ENCODE data around the gene HCRTR1. TPM values are rescaled to one million over a fixed set of nuclear protein-coding genes. Genes with fewer than 3 reads are reported as not detected.

Gene HCRTR1
- polyA plus RNA-seq, 1 of the 3 experiments (the other 2 are of a cell fraction) = 0.03 TPM

DNA sequence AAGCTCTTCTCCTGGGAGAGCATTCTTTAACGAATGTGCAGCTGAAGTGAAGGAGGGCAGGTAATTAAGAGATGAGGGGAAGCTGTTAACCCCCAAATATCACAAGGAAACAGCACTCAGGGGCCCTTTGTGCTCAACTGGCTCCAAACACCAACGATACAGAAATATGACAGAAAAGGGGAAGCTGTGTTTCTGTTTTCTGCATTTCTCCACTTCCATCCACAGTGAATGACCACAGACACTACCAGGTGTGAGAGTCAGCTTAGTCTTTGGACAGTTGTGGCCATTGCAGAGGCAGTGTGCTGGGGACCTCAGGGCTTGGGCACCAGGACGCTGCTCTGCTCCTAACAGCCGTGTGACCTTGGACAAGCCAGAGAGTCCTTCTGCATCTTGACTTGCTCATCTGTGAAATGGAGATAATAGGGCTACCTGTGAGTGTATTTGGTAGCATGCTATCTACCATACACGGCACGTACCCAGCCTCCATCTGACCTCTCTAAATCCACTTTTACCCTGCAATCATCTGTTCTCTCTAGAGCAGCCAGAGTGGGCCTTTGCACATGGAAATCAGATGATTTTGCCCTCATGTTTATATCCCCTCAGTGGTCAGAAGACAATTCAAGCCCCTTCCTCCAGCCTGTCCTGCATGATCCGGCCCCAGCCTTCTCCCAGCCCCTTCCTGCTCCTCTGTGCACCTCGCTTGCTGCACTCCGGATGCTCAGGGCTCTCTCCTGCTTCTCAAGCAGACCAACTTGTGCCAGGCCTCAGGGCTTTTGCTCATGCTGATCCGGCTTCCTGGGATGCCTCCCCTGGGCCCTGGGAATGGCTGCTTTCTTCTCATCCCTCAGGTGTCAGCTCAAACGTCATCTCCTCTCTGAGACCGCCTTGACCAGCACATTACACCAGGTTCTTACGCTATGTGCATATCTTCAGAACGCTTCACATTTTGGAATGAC, 45.9 kb upstream of the HCRTR1 start:
- Histone ChIP-seq H3K9me2 (no peaks in the 10 kb centered on the region), H3K9me3 (no peaks in the 10 kb centered on the region), H3K9ac (no peak overlapping the region), H3K79me2 (ENCODE audit: insufficient read depth) (no peaks in the 10 kb centered on the region), H3K36me3 (replicated peaks in 1 of 2; ENCODE audit: control insufficient read depth in 1 of 2, insufficient read depth in 2 of 2, low read length in 1 of 2) (no peaks in the 10 kb centered on the region), H3K27ac (ENCODE audit: low read depth in 2 of 2, low read length in 1 of 2) (no peak overlapping the region), H3K4me2 (no peak overlapping the region), H4K20me1 (ENCODE audit: insufficient read depth) (no peaks in the 10 kb centered on the region), H3K4me1 (ENCODE audit: control insufficient read depth in 1 of 2, insufficient read depth in 2 of 2, low read depth in 1 of 2, low read length in 1 of 2) (peaks cover 17 to 20% of the 10 kb centered on the region in 2 experiments; a peak in 3 of 4 replicates), H3F3A (replicated peaks; ENCODE audit: insufficient read depth) (peaks cover 8% of the 10 kb centered on the region), H2AFZ (ENCODE audit: low read depth) (no peak overlapping the region), H3K4me3 (ENCODE audit: low read depth in 2 of 2, low read length in 1 of 2) (no peak overlapping the region), H3K27me3 (ENCODE audit: insufficient read depth) (no peaks in the 10 kb centered on the region)
- no peak for TF ChIP-seq NFIC (IDR thresholded peaks at IDR 0.05; ENCODE audit: borderline replicate concordance)
- no peak for TF ChIP-seq SIN3A (IDR thresholded peaks at IDR 0.05; ENCODE audit: borderline replicate concordance, low read depth, low read length)
- TF ChIP-seq GABPA (IDR thresholded peaks at IDR 0.05; ENCODE audit: low read depth) = no peak
- TF ChIP-seq ELF1 (IDR thresholded peaks at IDR 0.05) = no peak
- no peak for TF ChIP-seq TAF1 (IDR thresholded peaks at IDR 0.05; ENCODE audit: borderline replicate concordance, low read depth, low read length)
- TF ChIP-seq CHD2 (IDR thresholded peaks at IDR 0.05; ENCODE audit: low read length, partially characterized antibody) = no peak
- TF ChIP-seq RXRA (IDR thresholded peaks at IDR 0.05; ENCODE audit: borderline replicate concordance, low read depth) = no peak
- TF ChIP-seq SMC3 (IDR thresholded peaks at IDR 0.05; ENCODE audit: low read depth, low read length) = no peak
- TF ChIP-seq EP300 (IDR thresholded peaks at IDR 0.05; ENCODE audit: borderline replicate concordance in 1 of 2, low read depth in 1 of 2, low read length in 1 of 2) = no peak
- TF ChIP-seq, protein P1, sequence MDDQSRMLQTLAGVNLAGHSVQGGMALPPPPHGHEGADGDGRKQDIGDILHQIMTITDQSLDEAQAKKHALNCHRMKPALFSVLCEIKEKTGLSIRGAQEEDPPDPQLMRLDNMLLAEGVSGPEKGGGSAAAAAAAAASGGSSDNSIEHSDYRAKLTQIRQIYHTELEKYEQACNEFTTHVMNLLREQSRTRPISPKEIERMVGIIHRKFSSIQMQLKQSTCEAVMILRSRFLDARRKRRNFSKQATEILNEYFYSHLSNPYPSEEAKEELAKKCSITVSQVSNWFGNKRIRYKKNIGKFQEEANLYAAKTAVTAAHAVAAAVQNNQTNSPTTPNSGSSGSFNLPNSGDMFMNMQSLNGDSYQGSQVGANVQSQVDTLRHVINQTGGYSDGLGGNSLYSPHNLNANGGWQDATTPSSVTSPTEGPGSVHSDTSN (IDR thresholded peaks at IDR 0.05) = no peak
- no peak for TF ChIP-seq MXI1 (IDR thresholded peaks at IDR 0.05; ENCODE audit: low read depth, low read length)
- no peak for TF ChIP-seq TCF12 (IDR thresholded peaks at IDR 0.05)
- TF ChIP-seq RAD21 (IDR thresholded peaks at IDR 0.05; ENCODE audit: low read length) = no peak
- DNase-seq = no peak
- ChIA-PET CTCF (interaction anchor here (1.1 to 5.1 kb wide), 8 partner anchors 8 to 390 kb away, joined by 3 to 24 read pairs (median 4); partner anchors contain the start of gene HCRTR1), POLR2A (interaction anchor here (1.1 kb wide), 1 partner anchor 57 kb away, joined by 3 read pairs; no protein-coding TSS in a partner anchor)
- WGBS (ENCODE audit: low lambda C conversion rate) = 90% methylated on average over 14 of the region's 14 CpGs

DNA sequence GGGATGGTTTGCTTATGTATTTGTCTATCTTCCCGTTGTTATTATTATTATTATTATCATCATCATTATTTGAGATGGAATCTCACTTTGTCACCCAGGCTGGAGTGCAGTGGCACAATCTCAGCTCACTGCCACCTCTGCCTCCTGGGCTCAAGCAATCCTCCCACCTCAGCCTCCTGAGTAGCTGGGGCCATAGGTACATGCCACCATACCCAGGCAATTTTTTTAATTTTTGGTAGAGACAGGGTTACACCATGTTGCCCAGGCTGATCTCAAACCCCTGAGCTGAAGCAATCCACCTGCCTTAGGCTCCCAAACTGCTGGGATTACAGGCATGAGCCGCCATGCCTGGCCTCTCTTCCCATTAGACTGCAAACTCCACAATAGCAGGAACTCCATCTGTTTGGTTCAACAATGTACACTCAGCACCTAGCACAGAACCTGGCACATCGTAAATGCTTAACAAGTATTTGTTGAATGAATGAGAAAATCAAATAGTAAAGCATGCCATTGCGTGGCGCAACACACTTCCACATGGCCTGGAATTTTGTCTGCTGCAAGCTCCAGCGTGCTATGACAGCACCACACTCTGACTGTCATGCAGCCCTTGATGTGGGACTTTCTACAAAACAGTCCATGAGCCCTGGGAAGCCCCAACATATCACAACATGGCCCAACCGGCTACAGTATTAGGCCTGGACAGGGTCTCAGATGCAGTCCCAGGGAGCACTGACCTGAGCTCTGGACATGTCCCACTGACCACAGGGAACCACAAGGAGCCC, 45.0 kb upstream of the HCRTR1 start:
- Histone ChIP-seq H3K9me2 (no peaks in the 10 kb centered on the region), H3K9me3 (no peaks in the 10 kb centered on the region), H3K9ac (no peak overlapping the region), H4K20me1 (ENCODE audit: insufficient read depth) (no peaks in the 10 kb centered on the region), H3K4me2 (0 out of 2 replicates have a peak overlapping the region, but pooled peaks have one; percentile 47), H3K36me3 (replicated peaks in 1 of 2; ENCODE audit: control insufficient read depth in 1 of 2, insufficient read depth in 2 of 2, low read length in 1 of 2) (no peaks in the 10 kb centered on the region), H3K27me3 (ENCODE audit: insufficient read depth) (no peaks in the 10 kb centered on the region), H3K4me1 (ENCODE audit: control insufficient read depth in 1 of 2, insufficient read depth in 2 of 2, low read depth in 1 of 2, low read length in 1 of 2) (peaks cover 17 to 20% of the 10 kb centered on the region in 2 experiments; a peak in 3 of 4 replicates), H3F3A (replicated peaks; ENCODE audit: insufficient read depth) (peaks cover 8% of the 10 kb centered on the region), H3K79me2 (ENCODE audit: insufficient read depth) (no peaks in the 10 kb centered on the region), H3K4me3 (ENCODE audit: low read depth in 2 of 2, low read length in 1 of 2) (no peak overlapping the region), H2AFZ (ENCODE audit: low read depth) (no peak overlapping the region), H3K27ac (ENCODE audit: low read depth in 2 of 2, low read length in 1 of 2) (no peak overlapping the region)
- ChIA-PET CTCF (interaction anchor here (0.9 to 3.6 kb wide), 7 partner anchors 8 to 391 kb away, joined by 3 to 24 read pairs (median 4); partner anchors contain the start of gene HCRTR1), POLR2A (no interaction called here)
- DNase-seq = no peak
- 82% methylated on average over 6 of the region's 7 CpGs for WGBS (ENCODE audit: low lambda C conversion rate)
- no peak for TF ChIP-seq FOXJ3 (CRISPR knock-in tag; IDR thresholded peaks at IDR 0.05)
- TF ChIP-seq, protein P2, sequence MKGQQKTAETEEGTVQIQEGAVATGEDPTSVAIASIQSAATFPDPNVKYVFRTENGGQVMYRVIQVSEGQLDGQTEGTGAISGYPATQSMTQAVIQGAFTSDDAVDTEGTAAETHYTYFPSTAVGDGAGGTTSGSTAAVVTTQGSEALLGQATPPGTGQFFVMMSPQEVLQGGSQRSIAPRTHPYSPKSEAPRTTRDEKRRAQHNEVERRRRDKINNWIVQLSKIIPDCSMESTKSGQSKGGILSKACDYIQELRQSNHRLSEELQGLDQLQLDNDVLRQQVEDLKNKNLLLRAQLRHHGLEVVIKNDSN (IDR thresholded peaks at IDR 0.05; ENCODE audit: borderline replicate concordance, low read depth) = no peak
- TF ChIP-seq, protein P3, sequence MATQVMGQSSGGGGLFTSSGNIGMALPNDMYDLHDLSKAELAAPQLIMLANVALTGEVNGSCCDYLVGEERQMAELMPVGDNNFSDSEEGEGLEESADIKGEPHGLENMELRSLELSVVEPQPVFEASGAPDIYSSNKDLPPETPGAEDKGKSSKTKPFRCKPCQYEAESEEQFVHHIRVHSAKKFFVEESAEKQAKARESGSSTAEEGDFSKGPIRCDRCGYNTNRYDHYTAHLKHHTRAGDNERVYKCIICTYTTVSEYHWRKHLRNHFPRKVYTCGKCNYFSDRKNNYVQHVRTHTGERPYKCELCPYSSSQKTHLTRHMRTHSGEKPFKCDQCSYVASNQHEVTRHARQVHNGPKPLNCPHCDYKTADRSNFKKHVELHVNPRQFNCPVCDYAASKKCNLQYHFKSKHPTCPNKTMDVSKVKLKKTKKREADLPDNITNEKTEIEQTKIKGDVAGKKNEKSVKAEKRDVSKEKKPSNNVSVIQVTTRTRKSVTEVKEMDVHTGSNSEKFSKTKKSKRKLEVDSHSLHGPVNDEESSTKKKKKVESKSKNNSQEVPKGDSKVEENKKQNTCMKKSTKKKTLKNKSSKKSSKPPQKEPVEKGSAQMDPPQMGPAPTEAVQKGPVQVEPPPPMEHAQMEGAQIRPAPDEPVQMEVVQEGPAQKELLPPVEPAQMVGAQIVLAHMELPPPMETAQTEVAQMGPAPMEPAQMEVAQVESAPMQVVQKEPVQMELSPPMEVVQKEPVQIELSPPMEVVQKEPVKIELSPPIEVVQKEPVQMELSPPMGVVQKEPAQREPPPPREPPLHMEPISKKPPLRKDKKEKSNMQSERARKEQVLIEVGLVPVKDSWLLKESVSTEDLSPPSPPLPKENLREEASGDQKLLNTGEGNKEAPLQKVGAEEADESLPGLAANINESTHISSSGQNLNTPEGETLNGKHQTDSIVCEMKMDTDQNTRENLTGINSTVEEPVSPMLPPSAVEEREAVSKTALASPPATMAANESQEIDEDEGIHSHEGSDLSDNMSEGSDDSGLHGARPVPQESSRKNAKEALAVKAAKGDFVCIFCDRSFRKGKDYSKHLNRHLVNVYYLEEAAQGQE (IDR thresholded peaks at IDR 0.05; ENCODE audit: low read depth, low read length) = no peak
- TF ChIP-seq NFIC (IDR thresholded peaks at IDR 0.05; ENCODE audit: borderline replicate concordance) = no peak
- no peak for TF ChIP-seq EZH2phosphoT487 (IDR thresholded peaks at IDR 0.05; ENCODE audit: borderline replicate concordance, low read depth)
- TF ChIP-seq SMC3 (IDR thresholded peaks at IDR 0.05; ENCODE audit: low read depth, low read length) = no peak
- no peak for TF ChIP-seq TAF1 (IDR thresholded peaks at IDR 0.05; ENCODE audit: borderline replicate concordance, low read depth, low read length)
- no peak for TF ChIP-seq RFX5 (IDR thresholded peaks at IDR 0.05; ENCODE audit: low read length)
